ENCODE results near the gene MTOR. TPM values are rescaled to one million over a fixed set of nuclear protein-coding genes. Genes with fewer than 3 reads are reported as not detected.
A peak's percentile ranks its signal among the peaks of the same experiment; 100 is the strongest.
"Not testable (repeated sequence)": the region's sequence is repeated elsewhere in the genome, so short reads cannot be mapped to it uniquely, and the experiment has no call there.

The MTOR gene
- polyA plus RNA-seq, 3 donors: 2.0 to 29.4 (median 3.3) TPM

GRCh38 chr1:11272832-11273594, 10.7 kb upstream of the MTOR start, which contains the start of gene UBIAD1:
Gene UBIAD1, plus strand, starts transcription at chr1:11273198. Its CDS starts 334 bp downstream, at chr1:11273532.
- H3K36me3 ChIP-seq (replicated peaks in 1 of 2; ENCODE audit: control insufficient read depth in 1 of 2, insufficient read depth in 2 of 2, low read length in 2 of 2): peaks cover 2 to 18% of the 10 kb centered on the region in 2 donors
- peak within 1 kb of the TSS; percentile 79 to 94 (median 87) for H3K27ac Mint-ChIP-seq
- H3K4me3 ChIP-seq (replicated peaks in 1 of 3; ENCODE audit: low read depth in 2 of 3, low read length in 3 of 3): peak within 1 kb of the TSS; percentile 69 to 95 (median 84)
- no peaks in the 10 kb centered on the region for H3K9me3 ChIP-seq (replicated peaks in 1 of 2; ENCODE audit: control insufficient read depth in 1 of 2, insufficient read depth in 1 of 2, low read length in 2 of 2)
- H2AFZ ChIP-seq (ENCODE audit: insufficient read depth, low read depth, low read length, poor library complexity, severe bottlenecking): peak within 1 kb of the TSS; percentile 92
- peaks cover 0 to 4% (median 0%) of the 10 kb centered on the region in 3 donors for H3K27me3 Mint-ChIP-seq (ENCODE audit: low read depth in 3 of 3)
- peaks cover 25 to 29% of the 10 kb centered on the region in 2 donors for H3K4me1 ChIP-seq (ENCODE audit: control insufficient read depth in 1 of 2, insufficient read depth in 2 of 2, low read length in 2 of 2)
- H4K20me1 ChIP-seq (ENCODE audit: insufficient read depth, low read length): no peaks in the 10 kb centered on the region
- peak within 1 kb of the TSS; percentile 91 for H3K9ac ChIP-seq (ENCODE audit: insufficient read depth, low read length, poor library complexity, severe bottlenecking)
- peaks cover 18 to 21% of the 10 kb centered on the region in 2 donors for H3K36me3 Mint-ChIP-seq
- H3K4me3 Mint-ChIP-seq: peak within 1 kb of the TSS; percentile 82 to 87
- DNase-seq: peak; percentile 74 to 88 (median 84)
- H3K4me1 Mint-ChIP-seq: peaks cover 27% of the 10 kb centered on the region
- peaks cover 36% of the 10 kb centered on the region for H3K79me2 ChIP-seq (ENCODE audit: insufficient read depth, low read length)
- TF ChIP-seq, protein P1, sequence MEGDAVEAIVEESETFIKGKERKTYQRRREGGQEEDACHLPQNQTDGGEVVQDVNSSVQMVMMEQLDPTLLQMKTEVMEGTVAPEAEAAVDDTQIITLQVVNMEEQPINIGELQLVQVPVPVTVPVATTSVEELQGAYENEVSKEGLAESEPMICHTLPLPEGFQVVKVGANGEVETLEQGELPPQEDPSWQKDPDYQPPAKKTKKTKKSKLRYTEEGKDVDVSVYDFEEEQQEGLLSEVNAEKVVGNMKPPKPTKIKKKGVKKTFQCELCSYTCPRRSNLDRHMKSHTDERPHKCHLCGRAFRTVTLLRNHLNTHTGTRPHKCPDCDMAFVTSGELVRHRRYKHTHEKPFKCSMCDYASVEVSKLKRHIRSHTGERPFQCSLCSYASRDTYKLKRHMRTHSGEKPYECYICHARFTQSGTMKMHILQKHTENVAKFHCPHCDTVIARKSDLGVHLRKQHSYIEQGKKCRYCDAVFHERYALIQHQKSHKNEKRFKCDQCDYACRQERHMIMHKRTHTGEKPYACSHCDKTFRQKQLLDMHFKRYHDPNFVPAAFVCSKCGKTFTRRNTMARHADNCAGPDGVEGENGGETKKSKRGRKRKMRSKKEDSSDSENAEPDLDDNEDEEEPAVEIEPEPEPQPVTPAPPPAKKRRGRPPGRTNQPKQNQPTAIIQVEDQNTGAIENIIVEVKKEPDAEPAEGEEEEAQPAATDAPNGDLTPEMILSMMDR (IDR thresholded peaks at IDR 0.05): no peak
- no peaks in the 10 kb centered on the region for H3K9me3 Mint-ChIP-seq
- peak within 1 kb of the TSS; percentile 84 to 94 for H3K27ac ChIP-seq (ENCODE audit: low read depth in 1 of 2, low read length in 2 of 2)
- H3K4me2 ChIP-seq (replicated peaks; ENCODE audit: extremely low read depth, low read length, poor library complexity, severe bottlenecking): peak within 1 kb of the TSS; percentile 88
- no peaks in the 10 kb centered on the region for H3K27me3 ChIP-seq (ENCODE audit: control insufficient read depth in 2 of 2, insufficient read depth in 2 of 2, low read length in 2 of 2)
- 0% methylated on average over 31 of the region's 64 CpGs for WGBS (ENCODE audit: insufficient coverage)
- intact Hi-C loops (cut with micrococcal nuclease): loop anchor here (1.0 to 10.0 kb wide), 3 partner anchors 11 to 632 kb away; partner anchors contain the start of genes MTOR (in 1 of the 2) and TARDBP (in 1 of the 2)

DNA sequence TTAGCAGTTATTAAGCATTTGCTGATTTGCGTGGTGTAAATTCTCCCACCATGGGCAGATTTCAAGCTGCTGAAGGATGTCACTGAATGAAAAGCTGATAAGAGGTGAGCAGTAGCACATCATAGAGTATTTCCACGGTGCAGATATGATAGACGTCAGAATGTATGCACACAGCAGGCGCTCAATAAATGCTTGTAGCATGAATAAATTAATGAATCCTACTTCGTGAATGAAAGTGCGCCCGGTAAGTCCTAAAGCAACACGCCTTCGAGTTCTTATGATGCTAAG, 10.1 kb upstream of the MTOR start:
- Mint-ChIP-seq H3K27ac (peak overlapping the region in 2 of 7 donors; percentile 27 to 76), H3K9me3 (no peaks in the 10 kb centered on the region), H3K4me1 (peaks cover 27% of the 10 kb centered on the region), H3K4me3 (peak overlapping the region in 1 of 2 donors; percentile 37), H3K36me3 (peaks cover 14 to 18% of the 10 kb centered on the region in 2 donors), H3K27me3 (ENCODE audit: low read depth in 3 of 3) (peaks cover 0 to 4% (median 0%) of the 10 kb centered on the region in 3 donors)
- no peak for DNase-seq
- peak overlapping the region; percentile 67 for H2AFZ ChIP-seq (ENCODE audit: insufficient read depth, low read depth, low read length, poor library complexity, severe bottlenecking)
- H3K27ac ChIP-seq (ENCODE audit: low read depth in 1 of 2, low read length in 2 of 2): no peak overlapping the region
- no peak overlapping the region for H3K9ac ChIP-seq (ENCODE audit: insufficient read depth, low read length, poor library complexity, severe bottlenecking)
- intact Hi-C loops (cut with micrococcal nuclease): loop anchor here (1.0 to 10.0 kb wide), 3 partner anchors 10 to 632 kb away; partner anchors contain the start of genes MTOR (in 1 of the 2) and TARDBP (in 1 of the 2)
- H3K79me2 ChIP-seq (ENCODE audit: insufficient read depth, low read length): peaks cover 36% of the 10 kb centered on the region
- H3K36me3 ChIP-seq (replicated peaks in 1 of 2; ENCODE audit: control insufficient read depth in 1 of 2, insufficient read depth in 2 of 2, low read length in 2 of 2): peaks cover 2 to 13% of the 10 kb centered on the region in 2 donors
- no peaks in the 10 kb centered on the region for H3K9me3 ChIP-seq (replicated peaks in 1 of 2; ENCODE audit: control insufficient read depth in 1 of 2, insufficient read depth in 1 of 2, low read length in 2 of 2)
- TF ChIP-seq, protein P1 (IDR thresholded peaks at IDR 0.05): no peak
- peak overlapping the region; percentile 24 to 70 (median 41) for H3K4me3 ChIP-seq (replicated peaks in 1 of 3; ENCODE audit: low read depth in 2 of 3, low read length in 3 of 3)
- H3K27me3 ChIP-seq (ENCODE audit: control insufficient read depth in 2 of 2, insufficient read depth in 2 of 2, low read length in 2 of 2): no peaks in the 10 kb centered on the region
- no peaks in the 10 kb centered on the region for H4K20me1 ChIP-seq (ENCODE audit: insufficient read depth, low read length)
- peaks cover 25 to 29% of the 10 kb centered on the region in 2 donors for H3K4me1 ChIP-seq (ENCODE audit: control insufficient read depth in 1 of 2, insufficient read depth in 2 of 2, low read length in 2 of 2)
- H3K4me2 ChIP-seq (replicated peaks; ENCODE audit: extremely low read depth, low read length, poor library complexity, severe bottlenecking): peak overlapping the region; percentile 69
- WGBS (ENCODE audit: insufficient coverage): 16% methylated on average over 9 of the region's 9 CpGs

DNA sequence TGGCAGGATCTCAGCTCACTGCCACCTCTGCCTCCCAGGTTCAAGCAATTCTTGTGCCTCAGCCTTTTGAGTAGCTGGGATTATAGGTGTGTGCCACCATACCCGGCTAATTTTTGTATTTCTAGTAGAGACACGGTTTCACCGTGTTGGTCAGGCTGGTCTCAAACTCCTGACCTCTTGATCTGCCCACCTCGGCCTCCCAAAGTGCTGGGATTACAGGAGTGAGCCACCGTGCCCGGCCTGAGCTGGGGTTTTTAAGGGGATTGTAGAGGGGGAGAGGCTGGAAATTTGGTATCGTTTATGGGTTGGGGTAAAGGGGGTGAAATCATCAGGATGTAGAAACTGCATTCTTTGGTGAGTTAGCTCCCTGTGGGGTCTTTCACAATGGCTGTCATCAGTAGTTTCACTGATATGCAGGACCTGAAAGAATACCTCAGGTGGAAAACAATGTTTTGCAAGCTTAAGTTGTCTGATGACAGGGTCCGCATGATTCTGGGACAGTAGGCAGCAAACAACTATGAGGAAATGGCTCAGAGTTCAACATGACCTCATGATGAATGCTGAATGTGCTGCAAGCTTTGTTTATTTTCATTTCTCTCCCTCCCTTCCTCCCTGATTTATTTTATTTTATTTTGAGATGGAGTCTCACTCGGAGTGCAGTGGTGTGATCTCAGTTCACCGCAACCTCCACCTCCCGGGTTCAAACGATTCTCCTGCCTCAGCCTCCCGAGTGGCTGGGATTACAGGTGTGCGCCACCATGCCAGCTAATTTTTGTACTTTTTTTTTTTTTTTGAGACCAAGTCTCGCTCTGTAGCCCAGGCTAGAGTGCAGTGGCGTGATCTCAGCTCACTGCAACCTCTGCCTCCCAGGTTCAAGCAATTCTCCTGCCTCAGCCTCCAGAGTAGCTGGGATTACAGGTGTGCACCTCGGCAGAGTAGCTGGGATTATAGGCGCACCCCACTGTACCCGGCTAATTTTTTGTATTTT, 5.3 kb upstream of the MTOR start:
- not testable (repeated sequence) for H3K27ac Mint-ChIP-seq, H3K36me3 Mint-ChIP-seq
- intact Hi-C loops (cut with micrococcal nuclease): loop anchor here in 1 of 2 donors (10.0 kb wide), 2 partner anchors 173 to 253 kb away; partner anchors contain the start of genes EXOSC10 and TARDBP

More for the DNA sequence above, 5.3 kb upstream of the MTOR start:
- H3K9ac ChIP-seq (ENCODE audit: insufficient read depth, low read length, poor library complexity, severe bottlenecking); H3K9me3 Mint-ChIP-seq; H3K27me3 Mint-ChIP-seq (ENCODE audit: low read depth in 3 of 3); H4K20me1 ChIP-seq (ENCODE audit: insufficient read depth, low read length); H3K4me1 Mint-ChIP-seq; H3K4me2 ChIP-seq (replicated peaks; ENCODE audit: extremely low read depth, low read length, poor library complexity, severe bottlenecking); H3K27me3 ChIP-seq (ENCODE audit: control insufficient read depth in 2 of 2, insufficient read depth in 2 of 2, low read length in 2 of 2); H3K27ac ChIP-seq (ENCODE audit: low read depth in 1 of 2, low read length in 2 of 2); H2AFZ ChIP-seq (ENCODE audit: insufficient read depth, low read depth, low read length, poor library complexity, severe bottlenecking); H3K9me3 ChIP-seq (replicated peaks in 1 of 2; ENCODE audit: control insufficient read depth in 1 of 2, insufficient read depth in 1 of 2, low read length in 2 of 2); H3K36me3 ChIP-seq (replicated peaks in 1 of 2; ENCODE audit: control insufficient read depth in 1 of 2, insufficient read depth in 2 of 2, low read length in 2 of 2); DNase-seq; H3K4me3 ChIP-seq (replicated peaks in 1 of 3; ENCODE audit: low read depth in 2 of 3, low read length in 3 of 3); H3K4me3 Mint-ChIP-seq; H3K79me2 ChIP-seq (ENCODE audit: insufficient read depth, low read length): not testable (repeated sequence)
- H3K4me1 ChIP-seq (ENCODE audit: control insufficient read depth in 1 of 2, insufficient read depth in 2 of 2, low read length in 2 of 2): peaks cover 10 to 11% of the 10 kb centered on the region in 2 donors
- 94% methylated on average over 11 of the region's 19 CpGs for WGBS (ENCODE audit: insufficient coverage)
